HEK293 (cell line): ENCODE data around the gene MMD2.

ENCODE experiments used
- CTCF ChIA-PET: fragments of 350-600 bp; formaldehyde crosslinking; extraction: SDS; loops from one replicate; lab custom pipeline; 2021; ENCODE audit warnings: antibody characterized with exemption; lab: Yijun Ruan, JAX
- POLR2A ChIA-PET: fragments of 300-600 bp; formaldehyde crosslinking; extraction: SDS; loops from one replicate; lab custom pipeline; 2020; ENCODE audit warnings: antibody characterized with exemption, inconsistent platforms; lab: Yijun Ruan, JAX
- H3K27ac ChIP-seq: fragments of 200-500 bp; sonication (Bioruptor generic); 2 replicates; pipeline ENCODE4 v1.5.1; 2014; ENCODE audit warnings: low read depth, low read length, control low read depth, inconsistent platforms; ENCODE audit errors: extremely low read depth
- H3K36me3 ChIP-seq, 2 experiments: fragments of 200-500 bp in 1 of 2; sonication (Bioruptor generic) in 1 of 2; 1 replicate in 1 of 2; 2 replicates in 1 of 2; pipeline ENCODE4 v1.5.1; 2014 to 2017; ENCODE audit warnings: inconsistent platforms in 2 of 2, low read length in 2 of 2; ENCODE audit not compliant: control insufficient read depth in 2 of 2, insufficient read depth in 1 of 2
- H3K4me1 ChIP-seq: fragments of 200-500 bp; sonication (Bioruptor generic); 2 replicates; pipeline ENCODE4 v1.5.1; 2014; ENCODE audit warnings: mild to moderate bottlenecking, low read length, inconsistent platforms; ENCODE audit not compliant: control insufficient read depth, insufficient read depth
- H3K4me3 ChIP-seq: 2 replicates; pipeline ENCODE4 v1.5.1; 2011; ENCODE audit warnings: low read depth, mild to moderate bottlenecking, control low read depth, low read length, moderate library complexity
- H3K9me3 ChIP-seq: fragments of 200-500 bp; sonication (Bioruptor generic); 2 replicates; pipeline ENCODE4 v1.5.1; 2014; ENCODE audit warnings: low read depth, low read length, inconsistent platforms; ENCODE audit not compliant: control insufficient read depth, insufficient read depth
- AEBP2 ChIP-seq: fragments of 450-650 bp; formaldehyde crosslinking; IDR thresholded peaks from 2 replicates; pipeline ENCODE4 v1.5.1; 2016; ENCODE audit warnings: missing biosample characterization, missing genetic modification characterization, borderline replicate concordance
- ELK4 ChIP-seq: IDR thresholded peaks from 2 replicates; pipeline ENCODE4 v1.6.1; 2011; ENCODE audit warnings: mild to moderate bottlenecking, low read depth, low read length, borderline replicate concordance
- HOXD13 ChIP-seq: sonication (generic); formaldehyde crosslinking; IDR thresholded peaks from 2 replicates; pipeline ENCODE4 v1.8.0; 2022; ENCODE audit warnings: missing genetic modification reagents, borderline replicate concordance
- REPIN1 ChIP-seq: fragments of 450-650 bp; formaldehyde crosslinking; IDR thresholded peaks from 2 replicates; pipeline ENCODE4 v1.5.1; 2017; ENCODE audit warnings: missing biosample characterization, missing genetic modification characterization, low read depth
- SP3 ChIP-seq: fragments of 450-650 bp; formaldehyde crosslinking; IDR thresholded peaks from 2 replicates; pipeline ENCODE4 v1.5.1; 2016; ENCODE audit warnings: missing biosample characterization, missing genetic modification characterization
- SP7 ChIP-seq: fragments of 450-650 bp; formaldehyde crosslinking; IDR thresholded peaks from 2 replicates; pipeline ENCODE4 v1.5.1; 2016; ENCODE audit warnings: missing biosample characterization, missing genetic modification characterization
- YY1 ChIP-seq: fragments of 450-650 bp; formaldehyde crosslinking; IDR thresholded peaks from 2 replicates; pipeline ENCODE4 v1.5.1; 2018; ENCODE audit warnings: missing biosample characterization, missing genetic modification characterization
- ZBTB1 ChIP-seq: fragments of 450-650 bp; formaldehyde crosslinking; IDR thresholded peaks from 2 replicates; pipeline ENCODE4 v1.5.1; 2016; ENCODE audit warnings: missing biosample characterization, missing genetic modification characterization
- ZNF10 ChIP-seq: fragments of 450-650 bp; formaldehyde crosslinking; IDR thresholded peaks from 2 replicates; pipeline ENCODE4 v1.5.1; 2017; ENCODE audit warnings: missing biosample characterization, missing genetic modification characterization
- ZNF169 ChIP-seq: fragments of 450-650 bp; formaldehyde crosslinking; IDR thresholded peaks from 2 replicates; pipeline ENCODE4 v1.5.1; 2016; ENCODE audit warnings: missing biosample characterization, missing genetic modification characterization
- ZNF266 ChIP-seq: fragments of 450-650 bp; formaldehyde crosslinking; IDR thresholded peaks from 2 replicates; pipeline ENCODE4 v1.5.1; 2016; ENCODE audit warnings: missing biosample characterization, missing genetic modification characterization, low read depth
- ZNF302 ChIP-seq: fragments of 450-650 bp; formaldehyde crosslinking; IDR thresholded peaks from 2 replicates; pipeline ENCODE4 v1.5.1; 2016; ENCODE audit warnings: missing biosample characterization, missing genetic modification characterization, low read depth
- ZNF366 ChIP-seq: fragments of 450-650 bp; formaldehyde crosslinking; conservative IDR thresholded peaks from 2 replicates; pipeline ENCODE4 v1.5.1; 2016; ENCODE audit warnings: missing biosample characterization, missing genetic modification characterization
- ZNF37A ChIP-seq: fragments of 450-650 bp; IDR thresholded peaks from 2 replicates; pipeline ENCODE4 v1.5.1; 2018; ENCODE audit warnings: missing biosample characterization, missing genetic modification characterization
- ZNF518A ChIP-seq: fragments of 450-650 bp; formaldehyde crosslinking; conservative IDR thresholded peaks from 2 replicates; pipeline ENCODE4 v1.5.1; 2016; ENCODE audit warnings: low read depth, missing biosample characterization, missing genetic modification characterization
- ZNF549 ChIP-seq: fragments of 450-650 bp; IDR thresholded peaks from 2 replicates; pipeline ENCODE4 v1.5.1; 2018; ENCODE audit warnings: missing biosample characterization, missing genetic modification characterization, mild to moderate bottlenecking, inconsistent platforms, moderate library complexity
- ZNF600 ChIP-seq: fragments of 450-650 bp; formaldehyde crosslinking; IDR thresholded peaks from 2 replicates; pipeline ENCODE4 v1.5.1; 2016; ENCODE audit warnings: missing biosample characterization, missing genetic modification characterization
- ZNF654 ChIP-seq: fragments of 450-650 bp; formaldehyde crosslinking; IDR thresholded peaks from 2 replicates; pipeline ENCODE4 v1.5.1; 2016; ENCODE audit warnings: low read depth, missing biosample characterization, missing genetic modification characterization
- ZNF707 ChIP-seq: fragments of 450-650 bp; formaldehyde crosslinking; IDR thresholded peaks from 2 replicates; pipeline ENCODE4 v1.5.1; 2016; ENCODE audit warnings: missing biosample characterization, missing genetic modification characterization
- ZNF843 ChIP-seq: fragments of 450-650 bp; formaldehyde crosslinking; IDR thresholded peaks from 2 replicates; pipeline ENCODE4 v1.5.1; 2016; ENCODE audit warnings: missing biosample characterization, missing genetic modification characterization
- ZSCAN16 ChIP-seq: fragments of 450-650 bp; formaldehyde crosslinking; IDR thresholded peaks from 2 replicates; pipeline ENCODE4 v1.5.1; 2016; ENCODE audit warnings: missing biosample characterization, missing genetic modification characterization

The MMD2 gene

GRCh38 chr7:4861673-4862072 lies 97.3 kb downstream of the MMD2 start, which contains the start of gene PAPOLB (continued):
- TF ChIP-seq ZNF518A (tag by site-specific recombination) = no peak
- TF ChIP-seq, all 188 proteins: peak for 0

GRCh38 chr7:4861227-4861626 lies 97.8 kb downstream of the MMD2 start:
- ChIA-PET CTCF (no interaction called here), POLR2A (no interaction called here)
- H3K4me1 ChIP-seq = no peaks in the 10 kb centered on the region
- no peaks in the 10 kb centered on the region for H3K36me3 ChIP-seq
- H3K4me3 ChIP-seq = no peak overlapping the region
- H3K27ac ChIP-seq = no peak overlapping the region
- TF ChIP-seq REPIN1 (tag by site-specific recombination) (no peak), ZNF10 (tag by site-specific recombination) (no peak)
- no peaks in the 10 kb centered on the region; the same call in 1 of the 2 replicates for H3K9me3 ChIP-seq

GRCh38 chr7:4857189-4857588 lies 101.8 kb downstream of the MMD2 start:
- Histone ChIP-seq H3K4me1 (no peaks in the 10 kb centered on the region), H3K4me3 (no peak overlapping the region), H3K9me3 (no peaks in the 10 kb centered on the region), H3K36me3 (no peaks in the 10 kb centered on the region), H3K27ac (no peak overlapping the region)
- CTCF ChIA-PET = interaction anchor here (0.6 to 2.5 kb wide), 2 partner anchors 9 to 26 kb away, joined by 3 to 12 read pairs; partner anchors contain the start of gene RADIL
- TF ChIP-seq ZNF366 (tag by site-specific recombination) (no peak), ZNF549 (tag by site-specific recombination) (no peak), ZNF169 (tag by site-specific recombination) (no peak), ELK4 (no peak)
- POLR2A ChIA-PET = no interaction called here

- Histone ChIP-seq H3K4me1 (no peaks in the 10 kb centered on the region), H3K9me3 (no peaks in the 10 kb centered on the region), H3K4me3 (no peak overlapping the region), H3K36me3 (no peaks in the 10 kb centered on the region), H3K27ac (no peak overlapping the region)
- CTCF ChIA-PET = interaction anchor here (0.6 to 2.5 kb wide), 3 partner anchors 8 to 116 kb away, joined by 3 to 12 read pairs (median 4); partner anchors contain the start of gene RADIL
- POLR2A ChIA-PET = no interaction called here
- TF ChIP-seq SP3 (no peak), ZBTB1 (tag by site-specific recombination) (no peak), ZNF37A (no peak), AEBP2 (tag by site-specific recombination) (no peak), ZNF266 (tag by site-specific recombination) (no peak), ZNF302 (tag by site-specific recombination) (no peak), YY1 (no peak), ZNF707 (tag by site-specific recombination) (no peak), ZNF843 (tag by site-specific recombination) (no peak), ZSCAN16 (no peak), HOXD13 (CRISPR knock-in tag) (no peak), ZNF600 (tag by site-specific recombination) (no peak), ZNF654 (tag by site-specific recombination) (no peak), SP7 (tag by site-specific recombination) (no peak)
These were observed 102.5 kb downstream of the MMD2 start for GRCh38 chr7:4856336-4857057.
